ENCODE measurements around the gene GALNT18. TPM values are rescaled to one million over a fixed set of nuclear protein-coding genes. Genes with fewer than 3 reads are reported as not detected.

The GALNT18 gene
- polyA plus RNA-seq, 1 donor (not counting 4 experiments of a cell fraction or from before 2014, with no cell fraction given): 27.2 TPM

DNA sequence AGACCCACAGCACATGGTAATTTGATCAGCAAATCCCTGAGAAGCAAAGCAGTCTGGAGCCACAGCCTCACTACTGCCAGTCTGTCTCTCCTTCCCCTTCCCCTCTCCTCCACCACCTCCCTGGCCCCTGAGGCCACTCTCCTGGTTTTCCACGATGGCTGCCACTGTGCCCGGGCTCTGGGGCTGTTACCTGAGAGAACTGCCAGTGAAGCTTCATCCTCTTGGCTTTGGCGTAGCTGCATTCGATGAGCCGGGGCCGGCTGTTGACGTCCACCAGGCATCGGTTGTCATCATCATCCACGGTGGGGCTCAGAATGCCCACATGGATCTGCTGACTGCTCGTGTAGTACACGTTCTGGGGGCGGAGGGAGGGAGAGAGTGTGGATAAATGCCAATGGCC, 329.0 kb downstream of the GALNT18 start:
- FAIRE-seq (no peak), DNase-seq (ENCODE audit: low read depth, low spot score) (no peak)
- H3K36me3 ChIP-seq (ENCODE audit: control insufficient read depth in 2 of 2, extremely low read depth in 1 of 2, insufficient read depth in 2 of 2, low read length in 2 of 2): peaks cover 0 to 3% of the 10 kb centered on the region in 2 experiments
- no peaks in the 10 kb centered on the region for H3K27me3 ChIP-seq (ENCODE audit: control insufficient read depth, extremely low read depth, insufficient read depth, low read length)
- H3K79me2 ChIP-seq (ENCODE audit: control insufficient read depth, insufficient read depth, low read length): no peaks in the 10 kb centered on the region
- no peaks in the 10 kb centered on the region for H3K9me3 ChIP-seq (ENCODE audit: control insufficient read depth, low read depth, low read length)
- H2AFZ ChIP-seq (ENCODE audit: control insufficient read depth, low read length): no peak overlapping the region
- no peaks in the 10 kb centered on the region for H3K9me1 ChIP-seq (ENCODE audit: control insufficient read depth, extremely low read depth, insufficient read depth, low read length)
- H3K4me1 ChIP-seq (ENCODE audit: control insufficient read depth, extremely low read depth, insufficient read depth, low read length): no peaks in the 10 kb centered on the region
- H3K4me3 ChIP-seq (ENCODE audit: control insufficient read depth in 2 of 3, extremely low read depth in 1 of 3, insufficient read depth in 2 of 3, low read depth in 1 of 3, low read length in 3 of 3): no peak overlapping the region
- TF ChIP-seq CTCF (optimal IDR thresholded peaks at IDR 0.05 in 1 of 3, IDR thresholded peaks at IDR 0.05 in 1 of 3, conservative IDR thresholded peaks at IDR 0.05 in 1 of 3; ENCODE audit: extremely low read depth in 1 of 3, insufficient read depth in 2 of 3, low read length in 3 of 3) (no peak), EZH2 (IDR thresholded peaks at IDR 0.05; ENCODE audit: low read length) (no peak)
- dilution Hi-C loops (cut with MboI; ENCODE audit: extremely low pct_ligation_motif_present, low sequenced_read_pairs): no loop called here
- no peak overlapping the region for H3K27ac ChIP-seq (ENCODE audit: control insufficient read depth, insufficient read depth, low read length)
- no peak overlapping the region for H3K9ac ChIP-seq (ENCODE audit: control insufficient read depth, extremely low read depth, insufficient read depth, low read length)
- no peaks in the 10 kb centered on the region for H4K20me1 ChIP-seq (ENCODE audit: control insufficient read depth, extremely low read depth, insufficient read depth, low read length)
- H3K4me2 ChIP-seq (ENCODE audit: control insufficient read depth, extremely low read depth, insufficient read depth, low read depth, low read length): no peak overlapping the region

GRCh38 chr11:11291041-11292015, 330.5 kb downstream of the GALNT18 start:
- Histone ChIP-seq H3K9ac (ENCODE audit: control insufficient read depth, extremely low read depth, insufficient read depth, low read length) (no peak overlapping the region), H3K27ac (ENCODE audit: control insufficient read depth, insufficient read depth, low read length) (no peak overlapping the region), H3K79me2 (ENCODE audit: control insufficient read depth, insufficient read depth, low read length) (no peaks in the 10 kb centered on the region), H2AFZ (ENCODE audit: control insufficient read depth, low read length) (no peak overlapping the region), H4K20me1 (ENCODE audit: control insufficient read depth, extremely low read depth, insufficient read depth, low read length) (no peaks in the 10 kb centered on the region), H3K4me1 (ENCODE audit: control insufficient read depth, extremely low read depth, insufficient read depth, low read length) (no peaks in the 10 kb centered on the region), H3K27me3 (ENCODE audit: control insufficient read depth, extremely low read depth, insufficient read depth, low read length) (no peaks in the 10 kb centered on the region), H3K36me3 (ENCODE audit: control insufficient read depth in 2 of 2, extremely low read depth in 1 of 2, insufficient read depth in 2 of 2, low read length in 2 of 2) (peaks cover 0 to 3% of the 10 kb centered on the region in 2 experiments), H3K4me2 (ENCODE audit: control insufficient read depth, extremely low read depth, insufficient read depth, low read depth, low read length) (no peak overlapping the region), H3K4me3 (ENCODE audit: control insufficient read depth in 2 of 3, extremely low read depth in 1 of 3, insufficient read depth in 2 of 3, low read depth in 1 of 3, low read length in 3 of 3) (no peak overlapping the region), H3K9me3 (ENCODE audit: control insufficient read depth, low read depth, low read length) (no peaks in the 10 kb centered on the region), H3K9me1 (ENCODE audit: control insufficient read depth, extremely low read depth, insufficient read depth, low read length) (no peaks in the 10 kb centered on the region)
- FAIRE-seq (no peak), DNase-seq (ENCODE audit: low read depth, low spot score) (no peak)
- dilution Hi-C loops (cut with MboI; ENCODE audit: extremely low pct_ligation_motif_present, low sequenced_read_pairs): no loop called here
- TF ChIP-seq EZH2 (IDR thresholded peaks at IDR 0.05; ENCODE audit: low read length) (no peak), CTCF (optimal IDR thresholded peaks at IDR 0.05 in 1 of 3, IDR thresholded peaks at IDR 0.05 in 1 of 3, conservative IDR thresholded peaks at IDR 0.05 in 1 of 3; ENCODE audit: extremely low read depth in 1 of 3, insufficient read depth in 2 of 3, low read length in 3 of 3) (no peak)

Data from keratinocyte (primary cell).